Psoas muscle (tissue), 8 donors: ENCODE results near the gene SLC35E1. TPM values are rescaled to one million over a fixed set of nuclear protein-coding genes. Genes with fewer than 3 reads are reported as not detected.
A peak's percentile ranks its signal among the peaks of the same experiment; 100 is the strongest.

ENCODE experiments used
- ATAC-seq, 4 donors: fragments of 200-7000 bp; cut with Tn5 transposase; one replicate each; pipeline ENCODE4 v1.9.1; 2020; ENCODE audit warnings: moderate library complexity in 3 of 4, mild to moderate bottlenecking in 2 of 4
- DNase-seq, 2 donors: peaks; one replicate each; pipeline ENCODE4 v3.0.0-alpha.2; 2020
- H3K27ac ChIP-seq: fragments of 200-600 bp; one replicate; pipeline ENCODE4 v1.8.0; 2022
- H3K27me3 ChIP-seq, 3 donors: fragments of 200-600 bp in 1 of 3; one replicate each; pipeline versions ENCODE4 v1.6.1 to v1.8.0; 2013 to 2022; ENCODE audit warnings: low read length in 2 of 3, mild to moderate bottlenecking in 2 of 3, moderate library complexity in 1 of 3; ENCODE audit not compliant: insufficient read depth in 3 of 3
- H3K36me3 ChIP-seq, 2 donors: fragments of 200-600 bp in 1 of 2; one replicate each; pipeline versions ENCODE4 v1.6.1 to v1.8.0; 2013 to 2022; ENCODE audit warnings: low read depth in 1 of 2, mild to moderate bottlenecking in 1 of 2, moderate library complexity in 1 of 2; ENCODE audit not compliant: insufficient read depth in 1 of 2
- H3K4me1 ChIP-seq: fragments of 200-600 bp; one replicate; pipeline ENCODE4 v1.8.0; 2022
- H3K4me3 ChIP-seq: fragments of 200-600 bp; one replicate; pipeline ENCODE4 v1.8.0; 2022; ENCODE audit warnings: mild to moderate bottlenecking
- H3K9me3 ChIP-seq: fragments of 200-600 bp; one replicate; pipeline ENCODE4 v1.8.0; 2022
- WGBS, 3 donors: extraction: QIAGEN DNeasy Blood & Tissue Kit; methylation state at CpG; one replicate each; pipeline versions ENCODE4 v1.1.6 to v1.1.7; 2013; 5-methylcytosine and 5-hydroxymethylcytosine counted together
- intact Hi-C, 2 donors: fragments of 100-400 bp; cut with DNase I; formaldehyde crosslinking; loops; one replicate each; pipeline versions ENCODE4 v1.11.0 to v1.14.2; 2022
- polyA plus RNA-seq, 3 donors: library from polyadenylated mRNA; stranded (reverse); fragments of 200-250 nt; gene quantifications; one replicate each; pipeline ENCODE4 v1.2.3, GENCODE V29; 2013
- total RNA-seq, 4 donors: library from RNA; stranded (reverse); fragmentation: NEBNext Ultra II Directional in 2 of 4; extraction: Animal tissue kit (Norgen Biotek cat#: 25700) in 2 of 4; gene quantifications; one replicate each; pipeline versions ENCODE4 v1.2.1 to v1.2.4, GENCODE V29; 2021 to 2023
- TF ChIP-seq, protein P1 (sequence below): fragments of 200-600 bp; IDR thresholded peaks from one replicate; pipeline ENCODE4 v1.8.0; 2022; ENCODE audit warnings: antibody characterized with exemption
- donor health status: healthy with polysubstance abuse.
- donor health status: DM: no; HTN: no; CAD: no; lungs with moderate emphysema.
- donor health status: Bipolar disorder and iron deficiency.
- donor health status: healthy.
- donor health status: DM: yes; HTN: yes; CAD: no.
- donor health status: DM: no; HTN: no; CAD: no.
- donor health status: DM: no; HTN: no; CAD: no.
- donor health status: DM: yes; HTN: yes; CAD: no.

The SLC35E1 gene
- total and polyA plus RNA-seq, 7 donors, result 17.1 to 42.1 (median 27.4) TPM

DNA sequence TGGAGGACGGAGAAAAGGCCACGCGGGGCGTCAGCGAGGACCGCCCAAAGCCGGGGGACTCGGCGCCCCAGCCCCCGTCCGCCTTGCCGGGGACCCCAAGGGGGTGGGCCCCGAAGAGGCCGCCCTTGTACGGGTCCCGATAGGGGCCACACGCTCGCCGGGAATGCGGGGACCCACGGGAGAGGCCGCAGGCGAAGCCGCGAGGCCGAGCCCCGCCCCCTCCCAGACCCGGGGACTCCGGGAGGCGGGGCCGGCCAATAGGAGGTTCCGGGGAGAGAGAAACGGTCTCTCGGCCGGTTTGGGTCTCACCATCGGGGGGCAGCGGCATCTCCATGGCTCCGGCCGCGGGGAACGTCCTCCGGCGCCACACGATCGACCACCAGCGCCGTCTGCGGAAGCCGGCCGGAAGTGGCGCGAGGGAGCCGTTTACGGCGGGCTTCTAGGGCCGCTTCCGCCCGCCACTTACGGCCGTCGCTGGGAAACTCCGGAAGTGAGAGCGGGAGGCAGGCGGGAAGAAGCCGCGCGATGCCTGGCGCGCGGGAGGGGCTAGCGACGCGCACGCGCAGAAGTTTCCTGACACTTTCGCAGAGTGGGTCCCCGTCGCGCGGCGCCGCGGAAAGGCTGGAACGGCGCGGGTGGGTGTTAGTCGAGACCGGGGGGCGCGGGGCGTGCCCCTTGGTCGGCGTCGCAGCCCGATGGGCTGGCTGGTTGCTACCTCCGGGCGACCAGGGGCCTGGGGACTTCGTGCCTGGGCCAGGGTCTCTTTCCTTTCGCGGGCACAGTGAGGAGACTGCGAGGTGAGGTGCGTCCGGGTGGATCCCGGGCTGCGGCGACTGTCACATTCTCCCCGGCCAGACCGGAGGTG lies 29.9 kb downstream of the SLC35E1 start, which contains the start of gene CHERP:
Gene CHERP, minus strand, starts transcription at position 393 of the 865 bp plus-strand sequence. Its CDS starts 59 bp downstream, at position 334.
- Histone ChIP-seq H3K27ac (peak within 1 kb of the TSS; percentile 91), H3K4me3 (peak within 1 kb of the TSS; percentile 94), H3K9me3 (no peaks in the 10 kb centered on the region), H3K4me1 (peaks cover 22% of the 10 kb centered on the region), H3K27me3 (no peaks in the 10 kb centered on the region), H3K36me3 (peaks cover 0 to 28% of the 10 kb centered on the region in 2 donors)
- DNase-seq (peak; percentile 94 to 98), ATAC-seq (peak; percentile 97)
- intact Hi-C loops, result loop anchor here in 1 of 2 donors (5.0 kb wide), 1 partner anchor 45 kb away; the partner anchor contains the start of genes C19orf44 and CALR3
- TF ChIP-seq, protein P1, sequence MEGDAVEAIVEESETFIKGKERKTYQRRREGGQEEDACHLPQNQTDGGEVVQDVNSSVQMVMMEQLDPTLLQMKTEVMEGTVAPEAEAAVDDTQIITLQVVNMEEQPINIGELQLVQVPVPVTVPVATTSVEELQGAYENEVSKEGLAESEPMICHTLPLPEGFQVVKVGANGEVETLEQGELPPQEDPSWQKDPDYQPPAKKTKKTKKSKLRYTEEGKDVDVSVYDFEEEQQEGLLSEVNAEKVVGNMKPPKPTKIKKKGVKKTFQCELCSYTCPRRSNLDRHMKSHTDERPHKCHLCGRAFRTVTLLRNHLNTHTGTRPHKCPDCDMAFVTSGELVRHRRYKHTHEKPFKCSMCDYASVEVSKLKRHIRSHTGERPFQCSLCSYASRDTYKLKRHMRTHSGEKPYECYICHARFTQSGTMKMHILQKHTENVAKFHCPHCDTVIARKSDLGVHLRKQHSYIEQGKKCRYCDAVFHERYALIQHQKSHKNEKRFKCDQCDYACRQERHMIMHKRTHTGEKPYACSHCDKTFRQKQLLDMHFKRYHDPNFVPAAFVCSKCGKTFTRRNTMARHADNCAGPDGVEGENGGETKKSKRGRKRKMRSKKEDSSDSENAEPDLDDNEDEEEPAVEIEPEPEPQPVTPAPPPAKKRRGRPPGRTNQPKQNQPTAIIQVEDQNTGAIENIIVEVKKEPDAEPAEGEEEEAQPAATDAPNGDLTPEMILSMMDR, result no peak
- WGBS, 3 donors, result 0% methylated on average over 82 to 108 of the region's 108 CpGs

GRCh38 chr19:16541526-16542044 lies 30.6 kb downstream of the SLC35E1 start:
- TF ChIP-seq, protein P1, result no peak
- WGBS, 3 donors, result 1% methylated on average over 29 of the region's 29 CpGs
- intact Hi-C loops, result loop anchor here in 1 of 2 donors (5.0 kb wide), 1 partner anchor 44 kb away; the partner anchor contains the start of genes C19orf44 and CALR3
- H3K27me3 ChIP-seq, result no peaks in the 10 kb centered on the region
- DNase-seq, result peak in 1 of 2 donors; percentile 26
- H3K27ac ChIP-seq, result peak overlapping the region; percentile 91
- no peak for ATAC-seq
- no peaks in the 10 kb centered on the region for H3K9me3 ChIP-seq
- peaks cover 22% of the 10 kb centered on the region for H3K4me1 ChIP-seq
- peak overlapping the region; percentile 94 for H3K4me3 ChIP-seq
- H3K36me3 ChIP-seq, result peaks cover 0 to 32% of the 10 kb centered on the region in 2 donors

- WGBS, 3 donors, result 79 to 83% (median 80%) methylated on average over 12 of the region's 12 CpGs
- TF ChIP-seq, protein P1, result no peak
- H3K27me3 ChIP-seq, result no peaks in the 10 kb centered on the region
- peaks cover 0 to 38% of the 10 kb centered on the region in 2 donors for H3K36me3 ChIP-seq
- DNase-seq, result no peak
- H3K4me1 ChIP-seq, result peaks cover 22% of the 10 kb centered on the region
- peak overlapping the region; percentile 94 for H3K4me3 ChIP-seq
- H3K9me3 ChIP-seq, result no peaks in the 10 kb centered on the region
- ATAC-seq, result no peak
- intact Hi-C loops, result loop anchor here in 1 of 2 donors (5.0 kb wide), 1 partner anchor 44 kb away; the partner anchor contains the start of genes C19orf44 and CALR3
- no peak overlapping the region for H3K27ac ChIP-seq
These were observed 31.3 kb downstream of the SLC35E1 start for GRCh38 chr19:16540948-16541347.

DNA sequence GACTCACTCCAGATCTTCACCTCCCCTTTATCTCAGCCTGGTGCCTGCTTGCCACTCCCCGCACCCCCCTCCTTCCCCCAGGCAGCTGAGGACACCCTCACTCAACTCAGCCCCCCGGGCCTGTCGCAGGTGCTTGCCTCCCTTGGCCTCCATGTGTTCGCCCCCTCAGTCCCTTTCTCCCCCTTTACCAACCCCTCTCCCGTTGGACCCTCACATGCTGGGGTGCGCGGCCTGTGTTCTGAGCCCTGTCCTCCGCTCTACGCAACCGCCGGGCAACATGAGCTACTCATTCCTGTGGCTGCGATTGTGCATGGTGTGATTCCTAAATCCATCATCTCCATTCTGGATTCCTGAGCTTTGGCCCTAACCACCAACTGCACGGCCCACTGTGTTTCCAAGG lies 35.1 kb downstream of the SLC35E1 start:
- peaks cover 18% of the 10 kb centered on the region for H3K4me1 ChIP-seq
- TF ChIP-seq, protein P1, result no peak
- DNase-seq (no peak), ATAC-seq (no peak)
- no peaks in the 10 kb centered on the region for H3K9me3 ChIP-seq
- 82 to 86% (median 86%) methylated on average over 13 of the region's 13 CpGs for WGBS, 3 donors
- H3K27me3 ChIP-seq, result no peaks in the 10 kb centered on the region
- peaks cover 6 to 76% of the 10 kb centered on the region in 2 donors for H3K36me3 ChIP-seq
- H3K27ac ChIP-seq, result no peak overlapping the region
- intact Hi-C loops, result no loop called here
- H3K4me3 ChIP-seq, result no peak overlapping the region
